NT2/D1 (cell line): ENCODE data around the gene NDUFAF4.

Experiments
- SUZ12 ChIP-seq: IDR thresholded peaks from 2 replicates; pipeline ENCODE4 v1.6.1; 2011; ENCODE audit not compliant: insufficient read length, insufficient read depth; ENCODE audit errors: extremely low read depth
- YY1 ChIP-seq: IDR thresholded peaks from 2 replicates; pipeline ENCODE4 v1.6.1; 2011; ENCODE audit not compliant: insufficient read length, insufficient read depth
- ZNF274 ChIP-seq: IDR thresholded peaks from 2 replicates; pipeline ENCODE4 v1.6.1; 2011; ENCODE audit warnings: mild to moderate bottlenecking, low read depth, low read length

DNA sequence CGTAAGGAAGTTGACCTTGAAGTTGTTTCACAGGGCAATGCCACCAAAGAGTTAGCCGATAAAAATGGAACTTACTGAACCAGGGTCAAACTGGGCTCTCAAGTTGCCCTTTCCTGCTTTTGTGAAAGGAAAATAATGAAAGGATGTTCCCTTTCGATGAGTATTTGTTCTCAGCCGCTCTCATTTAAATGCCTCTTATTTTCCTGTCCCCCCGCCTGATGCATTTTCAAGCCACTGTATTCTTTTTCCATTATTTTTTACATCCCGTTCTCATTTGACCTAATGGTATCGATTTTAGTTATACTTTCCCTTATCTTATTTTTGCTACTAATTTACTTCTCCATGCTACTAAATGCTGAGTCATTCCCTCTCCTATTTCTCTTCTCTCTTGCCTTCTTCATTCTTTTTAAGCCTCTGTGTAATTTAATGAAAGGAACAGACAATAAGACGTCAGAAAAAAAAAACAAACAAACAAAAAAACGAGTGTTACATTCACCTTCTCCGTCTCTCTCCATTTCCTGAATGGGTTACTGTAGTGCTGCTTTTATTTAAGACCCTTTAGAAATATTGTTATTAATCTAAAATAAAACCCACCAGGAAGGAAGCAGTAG is 655 bp upstream of the NDUFAF4 start:
- no peak for TF ChIP-seq YY1
- no peak for TF ChIP-seq ZNF274
- no peak for TF ChIP-seq SUZ12
